ENCODE data around the gene STRN3. TPM values are rescaled to one million over a fixed set of nuclear protein-coding genes. Genes with fewer than 3 reads are reported as not detected.

The STRN3 gene
- total and polyA plus RNA-seq, 2 of the 8 experiments (the other 6 are each of a cell fraction or from before 2014, with no cell fraction given) = 8.7 to 38.1 TPM

- Histone ChIP-seq H2BK5ac (ENCODE audit: low read depth, low read length) (no peak overlapping the region), H3K14ac (ENCODE audit: insufficient read length) (no peak overlapping the region), H2BK12ac (ENCODE audit: low read depth, low read length) (no peak overlapping the region), H4K20me1 (replicated peaks in 1 of 2; ENCODE audit: control insufficient read depth in 1 of 2, insufficient read depth in 2 of 2, low read length in 2 of 2) (no peaks in the 10 kb centered on the region), H3K18ac (ENCODE audit: extremely low read depth, low read length) (no peak overlapping the region), H4K8ac (ENCODE audit: extremely low read depth, insufficient read depth, low read length) (no peak overlapping the region), H3K27ac (ENCODE audit: low read depth, low read length) (no peak overlapping the region), H3K4me2 (ENCODE audit: insufficient read depth in 1 of 2, low read depth in 2 of 2, low read length in 2 of 2) (no peak overlapping the region), H3K56ac (replicated peaks; ENCODE audit: insufficient read length, low read depth, low read length) (no peak overlapping the region), H3K27me3 (replicated peaks in 1 of 4; ENCODE audit: control insufficient read depth in 3 of 4, extremely low read depth in 1 of 4, insufficient read depth in 3 of 4, low read length in 3 of 4) (no peaks in the 10 kb centered on the region), H3K4ac (replicated peaks; ENCODE audit: insufficient read length, low read depth, low read length) (no peak overlapping the region), H3K36me3 (ENCODE audit: control insufficient read depth in 2 of 4, insufficient read depth in 4 of 4, low read length in 3 of 4) (0 out of 8 replicates have a peak, but pooled peaks cover 0 to 2% (median 0%) of the 10 kb centered on the region in 4 experiments), H3K79me2 (ENCODE audit: control insufficient read depth in 1 of 2, insufficient read depth in 2 of 2, low read length in 2 of 2) (no peaks in the 10 kb centered on the region), H3K23ac (ENCODE audit: insufficient read length) (no peak overlapping the region), H3K23me2 (ENCODE audit: low read depth, low read length) (no peaks in the 10 kb centered on the region), H4K91ac (replicated peaks; ENCODE audit: insufficient read length, low read length) (no peak overlapping the region), H2BK15ac (ENCODE audit: low read length) (no peak overlapping the region), H4K5ac (ENCODE audit: insufficient read length, low read depth, low read length) (no peak overlapping the region), H2AFZ (ENCODE audit: low read length) (no peak overlapping the region), H3K4me3 (ENCODE audit: extremely low read depth in 1 of 4, insufficient read depth in 2 of 4, low read depth in 3 of 4, low read length in 4 of 4) (no peak overlapping the region), H2AK5ac (ENCODE audit: low read depth, low read length) (no peak overlapping the region), H2BK20ac (ENCODE audit: low read length) (no peak overlapping the region), H3K9me3 (ENCODE audit: insufficient read depth in 2 of 2, low read depth in 1 of 2, low read length in 1 of 2) (no peaks in the 10 kb centered on the region), H3K79me1 (ENCODE audit: low read depth, low read length) (no peaks in the 10 kb centered on the region), H2BK120ac (replicated peaks; ENCODE audit: low read depth, low read length) (no peak overlapping the region), H3K9ac (replicated peaks in 1 of 4; ENCODE audit: extremely low read depth in 1 of 4, low read depth in 3 of 4, low read length in 3 of 4) (no peak overlapping the region), H3K4me1 (replicated peaks in 1 of 4; ENCODE audit: control insufficient read depth in 3 of 4, insufficient read depth in 4 of 4, low read length in 3 of 4) (no peaks in the 10 kb centered on the region)
- FAIRE-seq (no peak), DNase-seq (ENCODE audit: low read depth in 1 of 2, low spot score in 2 of 2) (no peak)
- ChIA-PET CTCF (ENCODE audit: partially characterized antibody) (interaction anchor here (1.2 kb wide), 1 partner anchor 14 kb away, joined by 5 read pairs; no protein-coding TSS in a partner anchor), POLR2A (ENCODE audit: partially characterized antibody) (interaction anchor here (1.3 kb wide), 1 partner anchor 42 kb away, joined by 5 read pairs; the partner anchor contains the start of gene STRN3)
- WGBS, 2 experiments (ENCODE audit: extremely low coverage in 1 of 2, insufficient coverage in 1 of 2, insufficient read length in 1 of 2, insufficient replicate concordance in 2 of 2, low coverage in 1 of 2, low lambda C conversion rate in 2 of 2, missing lambda C conversion rate in 1 of 2) = 84% methylated on average over 1 of the region's 1 CpG; no CpG with 5 or more reads in 1 of the 2 experiments
- TF ChIP-seq TCF12 (IDR thresholded peaks at IDR 0.05; ENCODE audit: low read depth, low read length) (no peak), GABPA (IDR thresholded peaks at IDR 0.05; ENCODE audit: borderline replicate concordance, insufficient read depth, low read length) (no peak), TBP (IDR thresholded peaks at IDR 0.05; ENCODE audit: low read depth, low read length) (no peak), RFX5 (IDR thresholded peaks at IDR 0.05; ENCODE audit: borderline replicate concordance, low read depth, low read length) (no peak), POU5F1 (IDR thresholded peaks at IDR 0.05; ENCODE audit: low read depth, low read length) (no peak), EP300 (IDR thresholded peaks at IDR 0.05; ENCODE audit: borderline replicate concordance in 1 of 2, low read depth in 2 of 2, low read length in 2 of 2) (no peak), NANOG (IDR thresholded peaks at IDR 0.05; ENCODE audit: insufficient read depth, low read depth, low read length, poor library complexity, severe bottlenecking) (no peak), E2F6 (IDR thresholded peaks at IDR 0.05) (no peak), BRCA1 (IDR thresholded peaks at IDR 0.05; ENCODE audit: low read depth, low read length) (no peak), YY1 (IDR thresholded peaks at IDR 0.05; ENCODE audit: low read depth, low read length) (no peak), RNF2 (IDR thresholded peaks at IDR 0.05; ENCODE audit: borderline replicate concordance, low read depth, low read length, missing control alignments, poor library complexity, severe bottlenecking) (no peak), EGR1 (IDR thresholded peaks at IDR 0.05; ENCODE audit: borderline replicate concordance, low read depth, low read length) (no peak), MAFK (IDR thresholded peaks at IDR 0.05; ENCODE audit: low read depth, low read length) (no peak)
Measured at GRCh38 chr14:31068235-31068634, 42.1 kb upstream of the STRN3 start.

All from H1 (cell line).